GM18526 (cell line): Measurements from ENCODE around the gene NUDT4.

Source experiments
- POLR2A ChIP-seq: IDR thresholded peaks from 3 replicates; pipeline ENCODE4 v1.6.1; 2011; ENCODE audit not compliant: insufficient read length; ENCODE audit errors: extremely low read depth

Gene NUDT4

DNA sequence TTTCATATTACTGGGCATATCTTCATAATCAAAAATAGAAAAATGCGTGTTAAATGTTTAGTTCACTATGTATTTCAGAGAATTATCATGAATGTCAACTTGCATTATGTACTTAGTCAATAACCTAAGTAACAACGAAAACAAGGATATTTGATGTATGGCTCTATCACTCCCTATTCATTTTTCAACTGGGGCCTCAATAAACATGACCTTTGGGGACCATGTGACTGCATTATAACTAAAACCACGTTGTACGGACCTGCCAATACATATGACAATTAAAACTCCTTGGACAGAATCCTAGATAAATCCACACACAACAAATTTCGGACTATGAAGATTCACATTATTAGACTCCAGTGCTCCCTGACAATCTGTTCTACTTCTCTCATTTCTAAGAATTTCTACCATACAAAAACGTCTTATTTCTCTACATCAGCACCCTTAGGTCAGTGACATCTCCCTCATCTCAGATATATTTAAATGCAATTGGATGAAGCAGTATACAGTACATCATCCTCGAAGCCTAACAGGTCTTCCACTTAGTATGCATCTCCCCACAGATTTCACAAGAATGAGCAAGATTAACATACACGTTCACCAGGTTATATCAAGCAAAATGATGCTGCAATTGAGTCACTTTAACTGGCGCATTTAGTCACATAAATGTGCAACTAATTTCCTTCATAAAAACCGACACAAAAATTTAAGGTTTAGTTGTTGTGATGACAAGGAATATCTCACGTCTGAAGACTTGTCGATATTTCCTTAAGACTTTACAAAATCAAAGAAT, 62.5 kb downstream of the NUDT4 start:
- TF ChIP-seq POLR2A: no peak

DNA sequence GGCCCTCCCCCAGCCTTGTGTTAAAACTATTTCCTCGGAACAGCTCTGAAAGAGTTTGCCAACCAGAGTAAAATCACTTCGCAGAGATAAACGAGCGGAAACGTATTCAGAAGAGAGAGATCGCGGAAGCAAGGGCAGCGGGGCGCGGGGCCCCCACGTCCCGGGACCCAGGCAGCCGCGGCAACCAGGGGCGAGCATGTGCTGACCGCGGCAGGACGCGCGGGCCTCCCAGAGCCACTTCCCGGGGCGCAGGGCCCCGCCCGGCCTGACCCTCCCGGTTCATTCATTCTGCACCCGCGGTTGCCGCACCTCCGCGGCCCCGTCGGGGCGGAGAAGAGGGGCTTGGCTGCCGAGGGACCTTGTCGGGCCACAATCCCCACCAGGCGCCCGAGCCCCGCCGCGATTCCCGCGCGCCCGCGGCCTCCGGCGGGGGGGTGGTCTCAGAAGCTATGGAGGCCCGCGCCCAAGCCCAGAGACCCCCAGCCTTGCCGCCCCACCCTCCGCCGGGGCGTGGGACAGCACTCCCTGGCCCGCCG, 63.4 kb downstream of the NUDT4 start:
- TF ChIP-seq POLR2A: no peak

DNA sequence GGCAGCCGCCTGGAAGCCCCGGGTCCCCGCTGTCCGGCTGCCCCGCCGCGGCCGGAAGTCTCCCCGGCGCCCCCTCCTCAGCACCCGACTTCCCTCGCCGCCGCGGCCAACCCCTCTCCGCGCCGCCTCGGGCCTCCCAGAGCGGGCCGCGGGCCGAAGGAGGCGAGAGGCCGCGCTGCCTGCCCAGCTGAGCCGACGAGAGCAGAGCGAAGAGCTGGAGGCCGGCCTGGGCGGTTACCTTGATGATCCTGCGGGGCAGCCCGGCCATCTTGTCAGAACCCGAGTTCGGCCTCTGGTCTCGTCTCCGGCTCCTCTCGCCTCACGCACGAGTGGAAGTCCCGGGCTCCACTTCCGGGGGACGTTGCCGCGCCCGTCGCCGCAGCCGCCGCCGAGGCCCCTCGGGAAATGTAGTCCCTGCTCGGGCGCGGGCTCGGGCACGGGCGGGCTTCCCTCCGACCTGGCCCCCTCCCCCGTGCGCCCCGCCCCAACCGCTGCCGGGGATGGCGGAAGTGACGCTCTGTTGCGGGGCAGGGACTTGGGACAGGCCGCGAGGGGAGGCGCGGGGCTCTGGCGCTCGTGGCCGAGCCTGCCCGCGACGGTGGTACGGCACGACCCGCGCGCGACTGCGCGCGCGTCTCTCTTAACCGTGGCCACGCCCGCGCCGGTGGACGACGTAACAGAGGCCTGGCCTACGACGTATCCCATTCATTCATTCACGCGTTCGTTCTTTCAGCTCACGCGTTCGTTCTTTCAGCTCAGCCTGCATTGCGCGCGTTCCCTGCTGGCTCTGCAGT, 64.1 kb downstream of the NUDT4 start, which contains the start of gene UBE2N:
Gene UBE2N, minus strand, starts transcription at position 331 of the 794 bp plus-strand sequence. Its CDS starts 63 bp downstream, at position 268.
- TF ChIP-seq POLR2A: peak; percentile 86

DNA sequence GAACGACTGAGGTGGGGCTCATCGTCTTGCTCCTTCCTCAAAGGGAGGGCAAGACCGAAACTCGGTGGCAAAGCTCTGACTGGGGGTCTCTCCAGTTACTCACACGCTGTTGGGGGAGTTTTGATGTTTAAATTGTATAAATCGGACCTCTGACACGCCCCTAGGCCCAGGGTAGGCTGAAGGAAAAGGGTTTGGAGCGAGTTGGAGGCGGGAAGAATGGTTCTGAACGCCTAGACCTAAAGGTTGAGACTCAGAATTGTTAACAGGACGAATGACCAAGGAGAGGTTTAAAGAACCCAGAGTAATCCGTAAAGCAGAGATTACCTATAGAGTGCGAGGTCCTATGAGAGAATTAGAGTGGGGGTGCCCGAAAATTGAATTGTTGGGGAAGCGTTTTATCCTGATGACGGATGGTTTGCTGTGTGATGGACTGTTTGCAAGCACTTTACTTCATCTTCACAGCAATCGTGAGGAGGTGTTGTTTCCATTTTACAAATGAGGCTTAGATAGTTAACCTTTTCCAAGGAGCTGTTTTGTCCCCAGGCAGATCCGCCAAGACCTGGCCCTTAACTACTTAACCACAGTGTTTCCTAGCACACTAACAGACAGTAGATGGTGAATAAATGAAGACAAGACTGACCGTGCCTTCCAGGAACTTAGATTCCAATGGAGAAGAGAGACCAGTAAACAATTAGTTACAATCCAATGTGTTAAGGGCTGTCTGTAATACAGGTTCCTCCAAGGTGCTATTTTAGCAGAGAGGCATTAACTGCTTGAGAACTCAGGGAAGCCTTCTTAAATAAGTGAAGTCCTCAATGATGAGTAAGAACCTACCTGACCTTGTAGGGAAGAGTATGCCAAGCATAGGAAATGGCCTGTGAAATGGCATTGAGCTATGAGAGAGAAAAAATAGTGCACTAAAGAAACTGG, 65.0 kb downstream of the NUDT4 start:
- TF ChIP-seq POLR2A: no peak

DNA sequence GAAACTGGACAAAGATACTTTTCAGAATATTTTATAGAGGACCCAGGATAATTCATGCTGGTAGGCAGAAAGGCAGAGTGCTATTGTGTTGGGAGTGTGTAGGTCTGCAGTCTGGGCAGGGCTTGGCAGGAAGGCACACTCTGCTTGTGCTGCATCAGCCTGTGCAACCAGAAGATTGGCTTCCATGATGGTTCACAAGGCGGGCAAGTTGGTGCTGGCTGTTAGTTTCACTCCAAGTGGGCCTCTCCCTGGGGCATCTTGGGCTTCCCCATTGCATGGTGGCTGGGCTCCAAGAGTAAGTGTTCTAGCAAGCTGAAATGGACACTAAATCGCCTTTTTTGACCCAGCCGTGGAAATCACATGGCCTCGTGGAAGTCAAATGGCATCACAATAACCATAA, 65.9 kb downstream of the NUDT4 start:
- no peak for TF ChIP-seq POLR2A

DNA sequence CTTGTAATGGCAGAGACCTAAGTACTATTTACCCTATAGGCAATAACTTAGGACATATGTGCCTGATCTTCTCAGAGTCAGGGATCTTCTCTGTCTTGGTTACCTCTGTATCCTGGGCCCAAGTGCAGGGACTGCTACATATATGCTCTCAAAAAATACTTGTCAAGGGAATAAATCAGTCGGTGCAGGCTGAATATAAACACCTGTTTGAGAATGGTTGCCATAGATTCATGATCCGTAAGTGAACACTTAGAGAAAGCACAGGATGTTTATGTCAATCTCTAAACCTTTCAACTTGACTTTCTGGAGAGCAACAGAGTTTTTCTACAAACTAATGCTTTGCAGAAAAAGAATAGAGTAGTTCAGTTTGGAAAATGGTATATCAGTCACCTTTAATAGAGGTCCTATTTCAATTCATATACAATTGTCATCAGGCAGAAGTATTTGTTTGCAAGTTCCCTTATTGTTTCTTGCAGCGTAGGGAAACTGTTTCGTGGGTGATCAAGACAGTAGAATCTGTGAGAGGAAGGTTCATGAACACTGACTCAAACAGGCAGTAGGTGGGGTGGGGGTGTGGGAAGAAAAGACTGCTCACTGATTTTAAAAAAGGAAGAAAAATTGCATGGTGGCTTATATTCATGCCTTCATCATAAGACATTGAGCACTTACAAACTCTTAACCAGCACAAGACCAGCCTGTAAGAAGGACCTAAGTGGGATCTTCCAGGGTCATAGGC, 70.0 kb downstream of the NUDT4 start:
- TF ChIP-seq POLR2A: no peak

DNA sequence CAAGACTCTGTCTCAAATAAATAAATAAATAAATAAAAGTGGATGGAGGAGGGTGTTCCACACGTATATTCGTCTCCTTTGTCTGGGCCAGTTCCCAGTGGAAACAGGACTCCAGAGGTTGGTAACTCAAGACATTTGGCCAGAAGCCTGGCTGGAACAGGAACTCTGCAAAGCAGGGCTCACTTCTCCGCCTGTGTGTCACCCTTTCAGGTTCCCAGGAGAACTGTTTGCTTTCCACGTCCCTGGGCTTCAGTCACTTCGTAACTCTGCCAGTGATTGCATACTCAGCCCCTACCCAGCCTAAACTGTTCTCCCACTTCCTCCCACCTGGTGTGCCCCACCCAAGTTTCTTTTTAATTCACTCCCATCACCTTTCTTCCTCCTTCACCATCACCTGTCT, 71.1 kb downstream of the NUDT4 start:
- no peak for TF ChIP-seq POLR2A

DNA sequence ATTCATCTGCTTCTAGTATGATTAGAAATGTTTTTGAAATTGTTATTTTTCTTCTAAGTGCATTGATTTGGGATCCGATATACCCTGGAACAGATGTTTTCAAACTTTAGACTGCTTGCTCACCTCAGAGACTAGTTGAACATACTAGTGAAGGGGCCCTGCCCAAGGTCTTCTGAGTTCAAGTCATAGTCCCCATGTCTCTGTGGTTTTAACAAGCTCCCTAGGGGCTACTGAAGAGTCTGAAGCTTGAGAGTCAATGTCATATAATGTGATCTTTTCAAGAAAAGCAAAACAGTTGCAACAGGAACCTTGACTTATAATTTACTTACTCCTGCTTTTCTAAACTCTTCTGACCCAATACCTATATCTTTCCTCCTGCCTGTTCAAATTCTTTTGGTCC, 71.6 kb downstream of the NUDT4 start:
- TF ChIP-seq POLR2A: no peak

DNA sequence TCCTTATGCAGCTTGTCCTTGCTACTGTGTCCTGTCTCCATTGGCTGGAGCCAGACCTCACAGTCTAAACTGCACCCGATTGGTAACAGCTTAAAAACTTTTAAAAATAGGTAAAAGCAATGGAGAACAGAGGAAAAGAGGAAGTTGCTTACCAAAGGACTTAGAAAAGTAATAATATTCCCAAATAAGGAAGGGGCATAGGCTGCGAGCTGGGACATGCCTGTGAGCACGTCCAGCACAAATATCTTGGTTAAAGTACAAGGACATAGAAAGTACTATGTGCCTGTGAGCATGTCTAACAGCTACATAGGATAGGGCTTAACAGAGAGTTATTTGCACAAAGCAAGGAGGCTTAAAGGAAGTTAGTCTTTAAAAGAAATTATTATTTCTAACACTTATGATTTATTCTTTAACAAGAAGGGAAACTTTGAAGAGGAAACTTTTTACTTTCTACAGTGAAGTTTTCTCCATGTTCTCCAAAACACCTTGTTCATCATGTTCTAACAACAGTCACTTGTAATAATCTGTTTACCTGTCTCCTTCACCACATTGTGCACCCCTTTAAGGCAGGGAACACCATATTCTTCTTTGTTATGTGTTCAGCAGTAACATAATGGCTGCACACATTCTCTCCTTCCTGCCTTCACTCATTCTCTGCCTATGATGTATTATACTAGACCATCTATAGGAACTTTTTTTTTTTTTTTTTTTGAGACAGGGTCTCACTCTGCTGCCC, 73.9 kb downstream of the NUDT4 start:
- no peak for TF ChIP-seq POLR2A

DNA sequence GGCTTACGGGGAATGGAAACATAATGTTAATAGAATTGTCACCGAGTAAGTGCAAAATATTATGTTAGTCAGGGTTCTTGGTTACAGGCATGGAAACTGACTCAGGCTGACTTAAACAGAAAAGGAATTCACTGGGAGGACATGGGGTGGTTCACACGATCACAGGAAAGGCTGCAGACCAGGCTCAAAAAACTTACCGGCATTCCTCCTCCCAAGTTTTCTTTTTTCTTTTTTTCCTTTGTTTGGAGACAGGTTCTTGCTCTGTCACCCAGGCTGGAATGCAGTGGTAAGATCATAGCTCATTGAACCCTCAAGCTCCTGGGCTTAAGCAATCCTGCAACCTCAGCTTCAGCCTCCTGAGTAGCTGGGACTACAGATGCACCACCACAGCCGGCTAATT, 75.9 kb downstream of the NUDT4 start:
- no peak for TF ChIP-seq POLR2A

DNA sequence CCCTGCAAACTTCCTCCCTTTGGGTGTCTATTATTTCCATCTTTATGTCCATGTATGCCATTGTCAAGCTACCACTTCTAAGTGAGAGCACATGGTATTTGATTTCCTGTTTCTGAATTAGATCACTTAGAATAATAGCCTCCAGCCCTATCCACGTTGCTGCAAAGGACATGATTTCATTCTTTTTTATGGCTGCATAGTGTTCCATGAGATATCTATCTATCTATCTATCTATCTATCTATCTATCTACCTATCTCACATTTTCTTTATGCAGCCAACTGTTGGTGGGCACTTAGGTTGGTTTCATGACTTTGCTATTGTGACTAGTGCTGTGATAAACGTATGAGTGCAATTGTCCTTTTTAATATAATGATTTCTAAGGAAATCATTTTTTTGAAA, 78.4 kb downstream of the NUDT4 start:
- no peak for TF ChIP-seq POLR2A
